ENCODE data around the gene KLK11.

GRCh38 chr19:51065221-51065960 lies 39.0 kb upstream of the KLK11 start:
- TF ChIP-seq CTCF (IDR thresholded peaks at IDR 0.05; ENCODE audit: low read depth, low read length, missing input control), result no peak
- no peak for TF ChIP-seq MAX (IDR thresholded peaks at IDR 0.05)
- no peak for TF ChIP-seq JUND (IDR thresholded peaks at IDR 0.05)
- no peak for TF ChIP-seq ZBTB33 (IDR thresholded peaks at IDR 0.05)
- TF ChIP-seq FOXA2 (IDR thresholded peaks at IDR 0.05), result no peak
- TF ChIP-seq NR2F2 (IDR thresholded peaks at IDR 0.05), result no peak
- TF ChIP-seq FOXA1 (IDR thresholded peaks at IDR 0.05), result no peak
- TF ChIP-seq GABPA (IDR thresholded peaks at IDR 0.05 in 1 of 2, conservative IDR thresholded peaks at IDR 0.05 in 1 of 2), result no peak
- no peak for TF ChIP-seq RAD21 (IDR thresholded peaks at IDR 0.05)
- TF ChIP-seq TAF1 (conservative IDR thresholded peaks at IDR 0.05), result no peak
- TF ChIP-seq EGR1 (IDR thresholded peaks at IDR 0.05; ENCODE audit: low read depth in 2 of 2), result no peak

All from liver (tissue), 3 donors.